K562 (cell line): ENCODE data around the gene RNF227. TPM values are rescaled to one million over a fixed set of nuclear protein-coding genes. Genes with fewer than 3 reads are reported as not detected.

ENCODE experiments used
- ATF2 ChIP-seq: sonication (generic); formaldehyde crosslinking; IDR thresholded peaks from 2 replicates; pipeline ENCODE4 v1.8.1; 2022; ENCODE audit warnings: missing genetic modification reagents
- CBFB ChIP-seq: sonication (generic); formaldehyde crosslinking; IDR thresholded peaks from 2 replicates; pipeline ENCODE4 v1.4.0; 2020; ENCODE audit warnings: mild to moderate bottlenecking, missing genetic modification reagents
- DIDO1 ChIP-seq: fragments of 450-650 bp; IDR thresholded peaks from 2 replicates; pipeline ENCODE4 v1.6.1; 2016; ENCODE audit warnings: low read depth, missing biosample characterization, missing genetic modification characterization
- EWSR1 ChIP-seq: fragments of 450-650 bp; IDR thresholded peaks from 2 replicates; pipeline ENCODE4 v1.6.1; 2018; ENCODE audit warnings: borderline replicate concordance, mild to moderate bottlenecking, low read depth, moderate library complexity; ENCODE audit not compliant: partially characterized antibody
- HDAC1 ChIP-seq, 2 experiments: fragments of 450-650 bp; IDR thresholded peaks; 2 replicates each; pipeline ENCODE4 v1.6.1; 2016 to 2017; ENCODE audit warnings: inconsistent platforms in 1 of 2, mild to moderate bottlenecking in 1 of 2, moderate library complexity in 1 of 2
- ID3 ChIP-seq, 2 experiments: fragments of 250-450 bp in 1 of 2; fragments of 450-650 bp in 1 of 2; sonication (Bioruptor Pico) in 1 of 2; IDR thresholded peaks; 2 replicates each; pipeline versions ENCODE4 v1.6.1 to v1.8.0; 2016 to 2021; ENCODE audit warnings: mild to moderate bottlenecking in 2 of 2, moderate library complexity in 2 of 2, missing compliant biosample characterization in 1 of 2, missing genetic modification characterization in 1 of 2
- JUN ChIP-seq, 2 experiments: sonication (generic) in 1 of 2; formaldehyde crosslinking in 1 of 2; IDR thresholded peaks; 2 replicates each; pipeline versions ENCODE4 v1.6.1 to v1.8.0; 2012 to 2022; ENCODE audit warnings: borderline replicate concordance in 2 of 2, mild to moderate bottlenecking in 2 of 2, improper control_type of control experiment in 1 of 2, low read depth in 1 of 2, low read length in 1 of 2, missing genetic modification reagents in 1 of 2
- MCM2 ChIP-seq: fragments of 450-650 bp; IDR thresholded peaks from 2 replicates; pipeline ENCODE4 v1.6.1; 2017; ENCODE audit warnings: low read depth, mild to moderate bottlenecking
- NCOA1 ChIP-seq: fragments of 450-650 bp; IDR thresholded peaks from 2 replicates; pipeline ENCODE4 v1.6.1; 2016; ENCODE audit warnings: low read depth
- PBX2 ChIP-seq, 2 experiments: IDR thresholded peaks in 1 of 2; conservative IDR thresholded peaks in 1 of 2; 2 replicates each; pipeline ENCODE4 v1.6.1; 2016; ENCODE audit warnings: low read depth in 2 of 2, mild to moderate bottlenecking in 1 of 2, missing compliant biosample characterization in 1 of 2, missing genetic modification characterization in 1 of 2, moderate library complexity in 1 of 2
- PCBP2 ChIP-seq: fragments of 200-400 bp; formaldehyde crosslinking; IDR thresholded peaks from 2 replicates; pipeline ENCODE4 v1.6.1; 2018; ENCODE audit warnings: low read length, low read depth, mild to moderate bottlenecking, moderate library complexity; ENCODE audit not compliant: poor library complexity, severe bottlenecking
- PKNOX1 ChIP-seq: fragments of 450-650 bp; IDR thresholded peaks from 2 replicates; pipeline ENCODE4 v1.6.1; 2016
- RCOR1 ChIP-seq, 2 experiments: IDR thresholded peaks; 2 replicates each; pipeline ENCODE4 v1.6.1; 2012; ENCODE audit warnings: low read depth in 2 of 2, low read length in 2 of 2, borderline replicate concordance in 1 of 2, improper control_type of control experiment in 1 of 2
- SMARCA5 ChIP-seq: fragments of 450-650 bp; IDR thresholded peaks from 2 replicates; pipeline ENCODE4 v1.6.1; 2016
- SOX6 ChIP-seq: fragments of 450-650 bp; IDR thresholded peaks from 2 replicates; pipeline ENCODE4 v1.6.1; 2014; ENCODE audit warnings: mild to moderate bottlenecking
- TRIM25 ChIP-seq: fragments of 450-650 bp; IDR thresholded peaks from 2 replicates; pipeline ENCODE4 v1.7.0; 2016; ENCODE audit warnings: borderline replicate concordance
- TSC22D4 ChIP-seq: fragments of 450-650 bp; IDR thresholded peaks from 2 replicates; pipeline ENCODE4 v1.6.1; 2016; ENCODE audit warnings: missing genetic modification characterization, missing biosample characterization, control low read depth
- ZNF232 ChIP-seq: sonication (generic); formaldehyde crosslinking; IDR thresholded peaks from 2 replicates; pipeline ENCODE4 v1.8.0; 2022; ENCODE audit warnings: mild to moderate bottlenecking, missing genetic modification reagents
- ZNF444 ChIP-seq: fragments of 250-450 bp; sonication (Bioruptor Pico); IDR thresholded peaks from 2 replicates; pipeline ENCODE4 v1.4.0; 2020; ENCODE audit warnings: mild to moderate bottlenecking, moderate library complexity
- polyA plus RNA-seq, 8 experiments: library from polyadenylated mRNA; depleted of rRNA in 4 of 8; stranded (reverse) in 5 of 8; unstranded in 3 of 8; fragments of >200 nt; fragmentation: Nextera tagmentation in 2 of 8; fragmentation: Illumina TruSeq in 1 of 8; extraction: Ambion mirVana in 2 of 8; extraction: Trizol in 1 of 8; gene quantifications; 2 replicates each; pipeline versions ENCODE4 v1.2.1 to v1.2.3, GENCODE V29; 2011 to 2014; ENCODE audit warnings: inconsistent platforms in 1 of 8, missing spikeins in 1 of 8
- total RNA-seq, 7 experiments: library from RNA; depleted of rRNA in 6 of 7; stranded (reverse); fragments of >200 nt in 6 of 7; fragmentation: Illumina TruSeq in 2 of 7; extraction: Trizol in 2 of 7; gene quantifications; 2 replicates each; pipeline versions ENCODE4 v1.2.1 to v1.2.3, GENCODE V29; 2011 to 2021; ENCODE audit warnings: low replicate concordance in 1 of 7

Gene RNF227
- total and polyA plus RNA-seq, 9 of the 15 experiments (the other 6 are each of a cell fraction or from before 2014, with no cell fraction given): 1.1 to 6.7 (median 2.3) TPM

GRCh38 chr17:7887482-7888183, 28.5 kb downstream of the RNF227 start (continued):
- TF ChIP-seq TRIM25 (no peak), EWSR1 (no peak), CBFB (peak; percentile 26; the same call in 1 of the 2 replicates), SMARCA5 (no peak), TSC22D4 (no peak), JUN (IDR thresholded peaks at IDR 0.05; ENCODE audit: borderline replicate concordance, low read depth, low read length) (no peak), JUN (CRISPR knock-in tag; IDR thresholded peaks at IDR 0.05; ENCODE audit: borderline replicate concordance) (no peak), PBX2 (CRISPR knock-in tag; IDR thresholded peaks at IDR 0.05; ENCODE audit: low read depth) (no peak), PBX2 (tag; conservative IDR thresholded peaks at IDR 0.05; ENCODE audit: low read depth) (0 out of 2 replicates have a peak, but pooled peaks have one; percentile 9), ZNF232 (CRISPR knock-in tag) (no peak), MCM2 (no peak), SOX6 (no peak; the same call in 1 of the 2 replicates), DIDO1 (tag) (no peak), ZNF444 (no peak), NCOA1 (no peak), ATF2 (CRISPR knock-in tag) (no peak), RCOR1 (IDR thresholded peaks at IDR 0.05; ENCODE audit: borderline replicate concordance in 1 of 2, low read depth in 2 of 2, low read length in 2 of 2) (peak in 1 of 2 experiments; percentile 53; a peak in 1 of 4 replicates), PKNOX1 (peak; percentile 28), PCBP2 (no peak), HDAC1 (IDR thresholded peaks at IDR 0.05) (0 out of 4 replicates have a peak, but pooled peaks of 1 of the 2 experiments have one; percentile 25), ID3 (CRISPR knock-in tag; IDR thresholded peaks at IDR 0.05) (no peak), ID3 (tag; IDR thresholded peaks at IDR 0.05) (peak; percentile 47; the same call in 1 of the 2 replicates)
